WTC11 (cell line): ENCODE results near the gene ME2. TPM values are rescaled to one million over a fixed set of nuclear protein-coding genes. Genes with fewer than 3 reads are reported as not detected.

Experiments used
- ATAC-seq: fragments of 200-7000 bp; cut with Tn5 transposase; 2 replicates; pipeline ENCODE4 v1.10.0; 2021; ENCODE audit warnings: mild to moderate bottlenecking, moderate library complexity
- CTCF ChIA-PET: fragments of 300-600 bp; sonication (Branson Sonifier 250); formaldehyde crosslinking; loops from one replicate; lab custom pipeline; 2021; ENCODE audit warnings: antibody characterized with exemption; lab: Charles Lee
- POLR2A ChIA-PET: fragments of 350-600 bp; sonication (Branson Sonifier 250); formaldehyde crosslinking; loops from one replicate; lab custom pipeline; 2021; ENCODE audit warnings: antibody characterized with exemption; lab: Charles Lee
- DNase-seq: peaks from one replicate; pipeline ENCODE4 v3.0.0; 2021; ENCODE audit warnings: low spot score
- H3K27ac Mint-ChIP-seq: 2 replicates; pipeline ENCODE4 v1.8.0; 2021; ENCODE audit warnings: mixed read lengths
- H3K27me3 Mint-ChIP-seq: 2 replicates; pipeline ENCODE4 v1.8.0; 2021; ENCODE audit warnings: low read depth, mild to moderate bottlenecking, moderate library complexity, mixed read lengths
- H3K36me3 Mint-ChIP-seq: 2 replicates; pipeline ENCODE4 v1.8.0; 2021; ENCODE audit warnings: mixed read lengths
- H3K4me1 Mint-ChIP-seq: 2 replicates; pipeline ENCODE4 v1.8.0; 2022; ENCODE audit warnings: mixed read lengths
- H3K4me3 Mint-ChIP-seq: 2 replicates; pipeline ENCODE4 v1.8.0; 2021; ENCODE audit warnings: mild to moderate bottlenecking, moderate library complexity, mixed read lengths
- H3K9me3 Mint-ChIP-seq: 2 replicates; pipeline ENCODE4 v1.8.0; 2021; ENCODE audit warnings: mixed read lengths
- CTCF ChIP-seq: fragments of 200-600 bp; IDR thresholded peaks from 2 replicates; pipeline ENCODE4 v1.8.0; 2022; ENCODE audit warnings: antibody characterized with exemption
- ELF4 ChIP-seq: sonication (generic); formaldehyde crosslinking; IDR thresholded peaks from 2 replicates; pipeline ENCODE4 v1.8.1; 2022; ENCODE audit warnings: low read depth, mild to moderate bottlenecking, moderate library complexity, missing genetic modification reagents
- FOXK1 ChIP-seq: sonication (generic); formaldehyde crosslinking; IDR thresholded peaks from 2 replicates; pipeline ENCODE4 v1.8.0; 2022; ENCODE audit warnings: mild to moderate bottlenecking, moderate library complexity, missing genetic modification reagents
- FOXP1 ChIP-seq: sonication (generic); formaldehyde crosslinking; IDR thresholded peaks from 2 replicates; pipeline ENCODE4 v1.8.0; 2022; ENCODE audit warnings: missing genetic modification reagents, mild to moderate bottlenecking, moderate library complexity, borderline replicate concordance
- HMGXB4 ChIP-seq: sonication (generic); formaldehyde crosslinking; IDR thresholded peaks from 2 replicates; pipeline ENCODE4 v1.8.1; 2023; ENCODE audit warnings: mild to moderate bottlenecking, moderate library complexity, missing genetic modification reagents
- IRF1 ChIP-seq: sonication (generic); formaldehyde crosslinking; IDR thresholded peaks from 2 replicates; pipeline ENCODE4 v1.8.0; 2023; ENCODE audit warnings: missing genetic modification reagents
- IRF2 ChIP-seq: sonication (generic); formaldehyde crosslinking; IDR thresholded peaks from 2 replicates; pipeline ENCODE4 v1.8.0; 2022; ENCODE audit warnings: low read depth, missing genetic modification reagents, borderline replicate concordance
- RELA ChIP-seq: sonication (generic); formaldehyde crosslinking; IDR thresholded peaks from 2 replicates; pipeline ENCODE4 v1.8.1; 2022; ENCODE audit warnings: missing genetic modification reagents, mild to moderate bottlenecking, borderline replicate concordance
- SOX15 ChIP-seq: fragments of 250-450 bp; sonication (Bioruptor Pico); IDR thresholded peaks from 2 replicates; pipeline ENCODE4 v1.9.0; 2021; ENCODE audit warnings: mild to moderate bottlenecking
- STAT6 ChIP-seq: sonication (generic); formaldehyde crosslinking; conservative IDR thresholded peaks from 2 replicates; pipeline ENCODE4 v1.8.1; 2023; ENCODE audit warnings: mild to moderate bottlenecking, low read depth, missing genetic modification reagents, moderate library complexity
- TEAD4 ChIP-seq: sonication (generic); formaldehyde crosslinking; IDR thresholded peaks from 2 replicates; pipeline ENCODE4 v1.8.0; 2022; ENCODE audit warnings: mild to moderate bottlenecking, missing genetic modification reagents
- TP53 ChIP-seq: sonication (generic); formaldehyde crosslinking; IDR thresholded peaks from 2 replicates; pipeline ENCODE4 v1.8.1; 2023; ENCODE audit warnings: mild to moderate bottlenecking, missing genetic modification reagents
- ZNF281 ChIP-seq: sonication (generic); formaldehyde crosslinking; IDR thresholded peaks from 2 replicates; pipeline ENCODE4 v1.8.0; 2023; ENCODE audit warnings: mild to moderate bottlenecking, missing genetic modification reagents
- ZNF396 ChIP-seq: fragments of 250-450 bp; sonication (Bioruptor Pico); IDR thresholded peaks from 2 replicates; pipeline ENCODE4 v1.8.0; 2021; ENCODE audit warnings: mild to moderate bottlenecking, moderate library complexity, borderline replicate concordance
- ZNF425 ChIP-seq: fragments of 250-450 bp; sonication (Bioruptor Pico); conservative IDR thresholded peaks from 2 replicates; pipeline ENCODE4 v1.9.0; 2021; ENCODE audit warnings: mild to moderate bottlenecking
- ZNF512 ChIP-seq: sonication (generic); formaldehyde crosslinking; IDR thresholded peaks from 2 replicates; pipeline ENCODE4 v1.8.1; 2022; ENCODE audit warnings: missing genetic modification reagents, borderline replicate concordance
- ZNF532 ChIP-seq: fragments of 250-450 bp; sonication (Bioruptor Pico); IDR thresholded peaks from 2 replicates; pipeline ENCODE4 v1.9.0; 2021; ENCODE audit warnings: mild to moderate bottlenecking, borderline replicate concordance
- total RNA-seq: library from RNA; stranded (reverse); gene quantifications from 3 replicates; pipeline ENCODE4 v1.2.3, GENCODE V29; 2021

Gene ME2
- total RNA-seq, 1 experiment from 2014 or later = 57.0 TPM

GRCh38 chr18:50906843-50907242 is 27.9 kb downstream of the ME2 start:
- ChIA-PET POLR2A (interaction anchor here (0.6 to 0.7 kb wide), 2 partner anchors 28 to 1125 kb away, joined by 3 to 4 read pairs; no protein-coding TSS in a partner anchor), CTCF (no interaction called here)
- H3K36me3 Mint-ChIP-seq = peaks cover 45% of the 10 kb centered on the region
- H3K27me3 Mint-ChIP-seq = no peaks in the 10 kb centered on the region
- ATAC-seq = no peak
- H3K4me1 Mint-ChIP-seq = peaks cover 7% of the 10 kb centered on the region
- H3K9me3 Mint-ChIP-seq = peaks cover 21% of the 10 kb centered on the region
- no peak overlapping the region for H3K27ac Mint-ChIP-seq
- DNase-seq = no peak
- H3K4me3 Mint-ChIP-seq = no peak overlapping the region
- no peak for TF ChIP-seq IRF1 (CRISPR knock-in tag)
- no peak for TF ChIP-seq SOX15 (CRISPR knock-in tag)
- no peak for TF ChIP-seq ZNF281 (CRISPR knock-in tag)
- no peak for TF ChIP-seq FOXK1 (CRISPR knock-in tag)
- TF ChIP-seq FOXP1 = no peak
- no peak for TF ChIP-seq HMGXB4
- no peak for TF ChIP-seq ZNF425 (CRISPR knock-in tag)
- TF ChIP-seq TEAD4 = no peak
- TF ChIP-seq CTCF = no peak
- TF ChIP-seq ELF4 (CRISPR knock-in tag) = no peak
- no peak for TF ChIP-seq ZNF512 (CRISPR knock-in tag)

GRCh38 chr18:50909261-50909660 is 30.3 kb downstream of the ME2 start:
- no peaks in the 10 kb centered on the region for H3K4me1 Mint-ChIP-seq
- TF ChIP-seq ZNF396 (CRISPR knock-in tag) (no peak), ZNF532 (no peak), TP53 (CRISPR knock-in tag) (no peak), STAT6 (CRISPR knock-in tag) (no peak), RELA (CRISPR knock-in tag) (no peak), IRF2 (no peak)

More at GRCh38 chr18:50909261-50909660, 30.3 kb downstream of the ME2 start:
- Mint-ChIP-seq H3K36me3 (peaks cover 52% of the 10 kb centered on the region), H3K9me3 (peaks cover 21% of the 10 kb centered on the region), H3K27me3 (no peaks in the 10 kb centered on the region), H3K27ac (peak overlapping the region; percentile 28; the same call in 1 of the 2 replicates), H3K4me3 (no peak overlapping the region)
- ChIA-PET CTCF (no interaction called here), POLR2A (no interaction called here)
- DNase-seq (no peak), ATAC-seq (no peak)
